ENCODE results near the gene MAP1B. TPM values are rescaled to one million over a fixed set of nuclear protein-coding genes. Genes with fewer than 3 reads are reported as not detected.

Gene MAP1B
- total RNA-seq, 1 donor from 2014 or later, result 0.57 TPM

GRCh38 chr5:72195581-72195980 lies 88.3 kb downstream of the MAP1B start:
- no peak for DNase-seq (ENCODE audit: low spot score)
- peaks cover 9% of the 10 kb centered on the region for H3K9me3 Mint-ChIP-seq
- H3K27me3 Mint-ChIP-seq (ENCODE audit: low read depth), result peaks cover 78% of the 10 kb centered on the region
- H3K4me1 Mint-ChIP-seq (ENCODE audit: low read depth), result peaks cover 9% of the 10 kb centered on the region
- no peaks in the 10 kb centered on the region for H3K36me3 Mint-ChIP-seq (ENCODE audit: low read depth)
- no peak overlapping the region for H3K27ac Mint-ChIP-seq
- H3K4me3 Mint-ChIP-seq (ENCODE audit: low read depth), result no peak overlapping the region
- intact Hi-C loops (cut with micrococcal nuclease), result loop anchor here (1.0 kb wide), 1 partner anchor 39 kb away; no protein-coding TSS in a partner anchor

GRCh38 chr5:72197393-72197792 lies 90.1 kb downstream of the MAP1B start:
- H3K27ac Mint-ChIP-seq, result no peak overlapping the region
- H3K36me3 Mint-ChIP-seq (ENCODE audit: low read depth), result no peaks in the 10 kb centered on the region
- H3K27me3 Mint-ChIP-seq (ENCODE audit: low read depth), result peaks cover 62% of the 10 kb centered on the region
- peaks cover 9% of the 10 kb centered on the region for H3K9me3 Mint-ChIP-seq
- intact Hi-C loops (cut with micrococcal nuclease), result no loop called here
- H3K4me3 Mint-ChIP-seq (ENCODE audit: low read depth), result no peak overlapping the region
- peaks cover 9% of the 10 kb centered on the region for H3K4me1 Mint-ChIP-seq (ENCODE audit: low read depth)
- DNase-seq (ENCODE audit: low spot score), result no peak

GRCh38 chr5:72199681-72200080 lies 92.4 kb downstream of the MAP1B start:
- Mint-ChIP-seq H3K27me3 (ENCODE audit: low read depth) (peaks cover 49% of the 10 kb centered on the region), H3K9me3 (peaks cover 9% of the 10 kb centered on the region), H3K4me3 (ENCODE audit: low read depth) (no peak overlapping the region), H3K27ac (no peak overlapping the region), H3K4me1 (ENCODE audit: low read depth) (peaks cover 8% of the 10 kb centered on the region), H3K36me3 (ENCODE audit: low read depth) (no peaks in the 10 kb centered on the region)
- no peak for DNase-seq (ENCODE audit: low spot score)
- intact Hi-C loops (cut with micrococcal nuclease), result no loop called here

- no peaks in the 10 kb centered on the region for H3K36me3 Mint-ChIP-seq (ENCODE audit: low read depth)
- H3K27ac Mint-ChIP-seq, result no peak overlapping the region
- no peak overlapping the region for H3K4me3 Mint-ChIP-seq (ENCODE audit: low read depth)
- DNase-seq (ENCODE audit: low spot score), result no peak
- H3K27me3 Mint-ChIP-seq (ENCODE audit: low read depth), result peaks cover 26% of the 10 kb centered on the region
- intact Hi-C loops (cut with micrococcal nuclease), result no loop called here
- H3K9me3 Mint-ChIP-seq, result no peaks in the 10 kb centered on the region
- H3K4me1 Mint-ChIP-seq (ENCODE audit: low read depth), result no peaks in the 10 kb centered on the region
Measured at GRCh38 chr5:72202331-72202825, 95.1 kb downstream of the MAP1B start.

GRCh38 chr5:72203251-72203845 lies 96.1 kb downstream of the MAP1B start:
- Mint-ChIP-seq H3K36me3 (ENCODE audit: low read depth) (no peaks in the 10 kb centered on the region), H3K27ac (no peak overlapping the region), H3K27me3 (ENCODE audit: low read depth) (peaks cover 21% of the 10 kb centered on the region), H3K4me1 (ENCODE audit: low read depth) (no peaks in the 10 kb centered on the region), H3K9me3 (no peaks in the 10 kb centered on the region), H3K4me3 (ENCODE audit: low read depth) (no peak overlapping the region)
- intact Hi-C loops (cut with micrococcal nuclease), result no loop called here
- no peak for DNase-seq (ENCODE audit: low spot score)

GRCh38 chr5:72204946-72205345 lies 97.7 kb downstream of the MAP1B start:
- Mint-ChIP-seq H3K4me1 (ENCODE audit: low read depth) (no peaks in the 10 kb centered on the region), H3K27me3 (ENCODE audit: low read depth) (peaks cover 16% of the 10 kb centered on the region), H3K36me3 (ENCODE audit: low read depth) (no peaks in the 10 kb centered on the region), H3K4me3 (ENCODE audit: low read depth) (no peak overlapping the region), H3K27ac (no peak overlapping the region), H3K9me3 (no peaks in the 10 kb centered on the region)
- DNase-seq (ENCODE audit: low spot score), result no peak
- intact Hi-C loops (cut with micrococcal nuclease), result no loop called here

GRCh38 chr5:72205431-72206009 lies 98.2 kb downstream of the MAP1B start:
- Mint-ChIP-seq H3K36me3 (ENCODE audit: low read depth) (no peaks in the 10 kb centered on the region), H3K27ac (no peak overlapping the region), H3K4me1 (ENCODE audit: low read depth) (no peaks in the 10 kb centered on the region), H3K27me3 (ENCODE audit: low read depth) (peaks cover 15% of the 10 kb centered on the region), H3K4me3 (ENCODE audit: low read depth) (no peak overlapping the region), H3K9me3 (no peaks in the 10 kb centered on the region)
- intact Hi-C loops (cut with micrococcal nuclease), result no loop called here
- DNase-seq (ENCODE audit: low spot score), result no peak

- Mint-ChIP-seq H3K9me3 (no peaks in the 10 kb centered on the region), H3K4me3 (ENCODE audit: low read depth) (no peak overlapping the region), H3K36me3 (ENCODE audit: low read depth) (no peaks in the 10 kb centered on the region), H3K27ac (no peak overlapping the region), H3K27me3 (ENCODE audit: low read depth) (peaks cover 13% of the 10 kb centered on the region), H3K4me1 (ENCODE audit: low read depth) (no peaks in the 10 kb centered on the region)
- no peak for DNase-seq (ENCODE audit: low spot score)
- intact Hi-C loops (cut with micrococcal nuclease), result no loop called here
Measured at GRCh38 chr5:72206160-72206559, 98.9 kb downstream of the MAP1B start.

GRCh38 chr5:72206994-72207393 lies 99.7 kb downstream of the MAP1B start:
- Mint-ChIP-seq H3K27ac (no peak overlapping the region), H3K36me3 (ENCODE audit: low read depth) (no peaks in the 10 kb centered on the region), H3K9me3 (no peaks in the 10 kb centered on the region), H3K4me3 (ENCODE audit: low read depth) (no peak overlapping the region), H3K4me1 (ENCODE audit: low read depth) (no peaks in the 10 kb centered on the region), H3K27me3 (ENCODE audit: low read depth) (peaks cover 13% of the 10 kb centered on the region)
- intact Hi-C loops (cut with micrococcal nuclease), result no loop called here
- no peak for DNase-seq (ENCODE audit: low spot score)

- H3K36me3 Mint-ChIP-seq (ENCODE audit: low read depth), result no peaks in the 10 kb centered on the region
- no peaks in the 10 kb centered on the region for H3K4me1 Mint-ChIP-seq (ENCODE audit: low read depth)
- intact Hi-C loops (cut with micrococcal nuclease), result no loop called here
- no peak overlapping the region for H3K4me3 Mint-ChIP-seq (ENCODE audit: low read depth)
- no peak overlapping the region for H3K27ac Mint-ChIP-seq
- peaks cover 9% of the 10 kb centered on the region for H3K27me3 Mint-ChIP-seq (ENCODE audit: low read depth)
- no peaks in the 10 kb centered on the region for H3K9me3 Mint-ChIP-seq
- DNase-seq (ENCODE audit: low spot score), result no peak
Measured at GRCh38 chr5:72208324-72208926, 101.2 kb downstream of the MAP1B start.

GRCh38 chr5:72209147-72210115 lies 102.2 kb downstream of the MAP1B start:
- Mint-ChIP-seq H3K27ac (no peak overlapping the region), H3K4me1 (ENCODE audit: low read depth) (no peaks in the 10 kb centered on the region), H3K36me3 (ENCODE audit: low read depth) (peaks cover 1% of the 10 kb centered on the region), H3K27me3 (ENCODE audit: low read depth) (peaks cover 9% of the 10 kb centered on the region), H3K9me3 (no peaks in the 10 kb centered on the region), H3K4me3 (ENCODE audit: low read depth) (no peak overlapping the region)
- DNase-seq (ENCODE audit: low spot score), result no peak
- intact Hi-C loops (cut with micrococcal nuclease), result no loop called here

- no peaks in the 10 kb centered on the region for H3K9me3 Mint-ChIP-seq
- DNase-seq (ENCODE audit: low spot score), result no peak
- intact Hi-C loops (cut with micrococcal nuclease), result no loop called here
- no peak overlapping the region for H3K27ac Mint-ChIP-seq
- H3K4me1 Mint-ChIP-seq (ENCODE audit: low read depth), result no peaks in the 10 kb centered on the region
- H3K27me3 Mint-ChIP-seq (ENCODE audit: low read depth), result peaks cover 9% of the 10 kb centered on the region
- no peak overlapping the region for H3K4me3 Mint-ChIP-seq (ENCODE audit: low read depth)
- peaks cover 3% of the 10 kb centered on the region for H3K36me3 Mint-ChIP-seq (ENCODE audit: low read depth)
Measured at GRCh38 chr5:72210888-72211678, 103.8 kb downstream of the MAP1B start.

Measured in activated T-helper 2 cell treated with anti-CD3 and anti-CD28 coated beads, Interferon-gamma antibody, Interleukin-2, Interleukin-4, amounts not matched to agents 10 μg/mL and 5 μg/mL and 100 μg/mL, durations not matched to agents 14 hours and 24 hours and 36 hours (primary cell).